OCI-LY3 (cell line): Measurements from ENCODE around the gene ACVR1.

ENCODE experiments used
- H2AFZ ChIP-seq: fragments of 200-600, 300-600 bp; shearing (Covaris generic); 2 replicates; pipeline ENCODE4 v1.6.0; 2014; ENCODE audit warnings: antibody characterized with exemption, low read depth, low read length
- H3K27ac ChIP-seq: fragments of 200-600, 300-600 bp; sonication (generic); 2 replicates; pipeline ENCODE4 v1.5.1; 2014; ENCODE audit warnings: mild to moderate bottlenecking, low read length, moderate library complexity, mixed read lengths
- H3K27me3 ChIP-seq: fragments of 200-600, 300-600 bp; sonication (generic); 2 replicates; pipeline ENCODE4 v1.6.1; 2014; ENCODE audit warnings: low read depth, low read length, mixed read lengths
- H3K36me3 ChIP-seq: fragments of 200-600, 300-600 bp; sonication (generic); replicated peaks from 2 replicates; pipeline ENCODE3; 2014; ENCODE audit warnings: low read depth, low read length, mixed read lengths
- H3K4me1 ChIP-seq: fragments of 300-600, 200-600 bp; sonication (generic); 2 replicates; pipeline ENCODE4 v1.6.1; 2014; ENCODE audit warnings: low read length, mixed read lengths
- H3K4me2 ChIP-seq: fragments of 200-600, 300-600 bp; sonication (generic); 2 replicates; pipeline ENCODE4 v1.6.1; 2014; ENCODE audit warnings: low read length, mixed read lengths
- H3K4me3 ChIP-seq: fragments of 300-600, 200-600 bp; sonication (generic); 2 replicates; pipeline ENCODE4 v1.5.1; 2014; ENCODE audit warnings: antibody characterized with exemption, mild to moderate bottlenecking, low read length, moderate library complexity
- H3K79me2 ChIP-seq: fragments of 300-600, 200-600 bp; shearing (Covaris generic); 2 replicates; pipeline ENCODE4 v1.6.1; 2014; ENCODE audit warnings: mild to moderate bottlenecking, low read length, mixed read lengths
- H3K9ac ChIP-seq: fragments of 300-600, 200-600 bp; shearing (Covaris generic); 2 replicates; pipeline ENCODE4 v1.6.0; 2014; ENCODE audit warnings: mild to moderate bottlenecking, low read length, moderate library complexity
- H3K9me3 ChIP-seq: fragments of 200-600, 300-600 bp; shearing (Covaris generic); 2 replicates; pipeline ENCODE4 v1.6.1; 2014; ENCODE audit warnings: low read length, mixed read lengths; ENCODE audit not compliant: insufficient read depth
- H4K20me1 ChIP-seq: fragments of 200-600, 300-600 bp; sonication (generic); 2 replicates; pipeline ENCODE4 v1.6.1; 2016; ENCODE audit warnings: low read length, mixed read lengths; ENCODE audit not compliant: insufficient read depth
- CTCF ChIP-seq: fragments of 200-600, 300-600 bp; sonication (generic); IDR thresholded peaks from 2 replicates; pipeline ENCODE4 v1.5.1; 2014; ENCODE audit warnings: antibody characterized with exemption, low read length, low read depth
- EZH2phosphoT487 ChIP-seq: fragments of 200-600 bp; shearing (Covaris generic); IDR thresholded peaks from 2 replicates; pipeline ENCODE4 v1.6.1; 2018; ENCODE audit warnings: antibody characterized with exemption, mixed run types, low read depth

Gene ACVR1

GRCh38 chr2:157727693-157728092 lies 148.4 kb downstream of the ACVR1 start:
- no peak overlapping the region for H3K4me2 ChIP-seq
- H3K4me3 ChIP-seq, result no peak overlapping the region
- H3K27ac ChIP-seq, result no peak overlapping the region
- peaks cover 10% of the 10 kb centered on the region for H3K36me3 ChIP-seq
- no peaks in the 10 kb centered on the region for H3K27me3 ChIP-seq
- no peaks in the 10 kb centered on the region for H3K4me1 ChIP-seq
- TF ChIP-seq CTCF (no peak), EZH2phosphoT487 (no peak)
- H2AFZ ChIP-seq, result no peak overlapping the region
- no peak overlapping the region for H3K9ac ChIP-seq
- peaks cover 4% of the 10 kb centered on the region; the same call in 1 of the 2 replicates for H3K9me3 ChIP-seq
- H4K20me1 ChIP-seq, result no peaks in the 10 kb centered on the region
- H3K79me2 ChIP-seq, result no peaks in the 10 kb centered on the region

- no peaks in the 10 kb centered on the region for H3K79me2 ChIP-seq
- no peak for TF ChIP-seq EZH2phosphoT487
- no peak for TF ChIP-seq CTCF
- H3K9ac ChIP-seq, result no peak overlapping the region
- no peaks in the 10 kb centered on the region for H3K27me3 ChIP-seq
- H3K4me1 ChIP-seq, result no peaks in the 10 kb centered on the region
- H2AFZ ChIP-seq, result no peak overlapping the region
- peaks cover 10% of the 10 kb centered on the region; the same call in 1 of the 2 replicates for H3K9me3 ChIP-seq
- H3K4me3 ChIP-seq, result no peak overlapping the region
- no peak overlapping the region for H3K27ac ChIP-seq
- H4K20me1 ChIP-seq, result no peaks in the 10 kb centered on the region
- no peak overlapping the region for H3K4me2 ChIP-seq
- peaks cover 12% of the 10 kb centered on the region for H3K36me3 ChIP-seq
Measured at GRCh38 chr2:157726946-157727345, 149.2 kb downstream of the ACVR1 start.

- Histone ChIP-seq H3K4me3 (no peak overlapping the region), H3K36me3 (peaks cover 12% of the 10 kb centered on the region), H3K27ac (no peak overlapping the region), H4K20me1 (no peaks in the 10 kb centered on the region), H3K9ac (no peak overlapping the region), H3K27me3 (no peaks in the 10 kb centered on the region), H2AFZ (no peak overlapping the region), H3K9me3 (peaks cover 13% of the 10 kb centered on the region; the same call in 1 of the 2 replicates), H3K4me2 (no peak overlapping the region), H3K4me1 (no peaks in the 10 kb centered on the region), H3K79me2 (no peaks in the 10 kb centered on the region)
- TF ChIP-seq CTCF (no peak), EZH2phosphoT487 (no peak)
Measured at GRCh38 chr2:157725846-157726245, 150.3 kb downstream of the ACVR1 start.

GRCh38 chr2:157722580-157723234 lies 153.4 kb downstream of the ACVR1 start:
- Histone ChIP-seq H3K27me3 (no peaks in the 10 kb centered on the region), H3K36me3 (peaks cover 12% of the 10 kb centered on the region), H3K9me3 (peaks cover 13% of the 10 kb centered on the region; the same call in 1 of the 2 replicates), H4K20me1 (no peaks in the 10 kb centered on the region), H3K4me3 (no peak overlapping the region), H2AFZ (no peak overlapping the region), H3K9ac (no peak overlapping the region), H3K79me2 (no peaks in the 10 kb centered on the region), H3K27ac (no peak overlapping the region), H3K4me2 (no peak overlapping the region), H3K4me1 (no peaks in the 10 kb centered on the region)
- no peak for TF ChIP-seq EZH2phosphoT487
- no peak for TF ChIP-seq CTCF
